GM11168 (cell line): Measurements from ENCODE around the gene PGBD5.

ENCODE experiments used
- in situ Hi-C: fragments of 300-500 bp; cut with MboI; formaldehyde crosslinking; loops from one replicate; pipeline ENCODE4 v1.12.0; 2022; ENCODE audit warnings: low sequenced_read_pairs; ENCODE audit not compliant: unreplicated experiment

Gene PGBD5

GRCh38 chr1:230355128-230355527, 71.0 kb downstream of the PGBD5 start:
- in situ Hi-C loops: no loop called here

GRCh38 chr1:230354005-230354404, 72.1 kb downstream of the PGBD5 start:
- in situ Hi-C loops: no loop called here

GRCh38 chr1:230352537-230352936, 73.6 kb downstream of the PGBD5 start:
- in situ Hi-C loops: no loop called here

GRCh38 chr1:230351983-230352382, 74.1 kb downstream of the PGBD5 start:
- in situ Hi-C loops: no loop called here

- in situ Hi-C loops: no loop called here
Observed at GRCh38 chr1:230351514-230351913, 74.6 kb downstream of the PGBD5 start.

GRCh38 chr1:230350208-230350921, 75.8 kb downstream of the PGBD5 start:
- in situ Hi-C loops: no loop called here

- in situ Hi-C loops: no loop called here
Observed at GRCh38 chr1:230349020-230349393, 77.1 kb downstream of the PGBD5 start.

- in situ Hi-C loops: no loop called here
Observed at GRCh38 chr1:230348386-230349019, 77.6 kb downstream of the PGBD5 start.

- in situ Hi-C loops: no loop called here
Observed at GRCh38 chr1:230347896-230348295, 78.2 kb downstream of the PGBD5 start.

GRCh38 chr1:230345139-230345885, 80.8 kb downstream of the PGBD5 start:
- in situ Hi-C loops: no loop called here

GRCh38 chr1:230342699-230343098, 83.4 kb downstream of the PGBD5 start:
- in situ Hi-C loops: no loop called here

- in situ Hi-C loops: no loop called here
Observed at GRCh38 chr1:230342019-230342418, 84.1 kb downstream of the PGBD5 start.

- in situ Hi-C loops: no loop called here
Observed at GRCh38 chr1:230341162-230341546, 85.0 kb downstream of the PGBD5 start.

GRCh38 chr1:230340526-230341161, 85.5 kb downstream of the PGBD5 start:
- in situ Hi-C loops: no loop called here

- in situ Hi-C loops: no loop called here
Observed at GRCh38 chr1:230339033-230339432, 87.1 kb downstream of the PGBD5 start.

GRCh38 chr1:230337266-230337665, 88.9 kb downstream of the PGBD5 start:
- in situ Hi-C loops: no loop called here

GRCh38 chr1:230335861-230336522, 90.1 kb downstream of the PGBD5 start:
- in situ Hi-C loops: no loop called here

- in situ Hi-C loops: no loop called here
Observed at GRCh38 chr1:230334447-230334837, 91.7 kb downstream of the PGBD5 start.

- in situ Hi-C loops: no loop called here
Observed at GRCh38 chr1:230333590-230334446, 92.3 kb downstream of the PGBD5 start.
